22Rv1 (cell line): ENCODE data around the gene SCART1.
"Not testable (repeated sequence)": the region's sequence is repeated elsewhere in the genome, so short reads cannot be mapped to it uniquely, and the experiment has no call there.

Experiments
- H3K27ac ChIP-seq: fragments of 450-650 bp; 2 replicates; pipeline ENCODE4 v1.5.1; 2017
- CTCF ChIP-seq: fragments of 450-650 bp; IDR thresholded peaks from 2 replicates; pipeline ENCODE4 v1.5.1; 2017; ENCODE audit warnings: mild to moderate bottlenecking
- ZFX ChIP-seq: fragments of 450-650 bp; IDR thresholded peaks from 2 replicates; pipeline ENCODE4 v1.6.1; 2017; ENCODE audit warnings: antibody characterized with exemption, borderline replicate concordance

SCART1 gene

GRCh38 chr10:133453516-133454203 lies at the start of gene SCART1:
SCART1 (plus strand) TSS chr10:133453945; CDS start chr10:133453998, 53 bp downstream.
- TF ChIP-seq ZFX = no peak
- no peak for TF ChIP-seq CTCF
- no peak within 1 kb of the TSS for H3K27ac ChIP-seq

GRCh38 chr10:133405272-133405671 lies 48.5 kb upstream of the SCART1 start:
- no peak overlapping the region for H3K27ac ChIP-seq
- TF ChIP-seq ZFX (no peak), CTCF (no peak)

GRCh38 chr10:133405844-133406527 lies 47.8 kb upstream of the SCART1 start:
- no peak overlapping the region for H3K27ac ChIP-seq
- TF ChIP-seq CTCF (no peak), ZFX (no peak)

- H3K27ac ChIP-seq = no peak overlapping the region
- no peak for TF ChIP-seq ZFX
- TF ChIP-seq CTCF = no peak
Observed at GRCh38 chr10:133411523-133412380, 42.0 kb upstream of the SCART1 start.

GRCh38 chr10:133412381-133412711 lies 41.4 kb upstream of the SCART1 start:
- H3K27ac ChIP-seq = no peak overlapping the region
- TF ChIP-seq ZFX (no peak), CTCF (no peak)

GRCh38 chr10:133414401-133414800 lies 39.3 kb upstream of the SCART1 start:
- H3K27ac ChIP-seq = not testable (repeated sequence)

GRCh38 chr10:133415752-133416151 lies 38.0 kb upstream of the SCART1 start:
- H3K27ac ChIP-seq = no peak overlapping the region
- TF ChIP-seq CTCF (no peak), ZFX (no peak)
